GM18505 (cell line): ENCODE results near the gene ADAM12.

Experiments
- ATAC-seq: cut with Tn5 transposase; IDR thresholded peaks from one replicate; pipeline ENCODE4 v1.9.1; 2021; ENCODE audit not compliant: unreplicated experiment
- POLR2A ChIP-seq: IDR thresholded peaks from 4 replicates; pipeline ENCODE4 v1.6.1; 2011; ENCODE audit warnings: borderline replicate concordance; ENCODE audit not compliant: insufficient read depth, insufficient read length; ENCODE audit errors: extremely low read depth

The ADAM12 gene

DNA sequence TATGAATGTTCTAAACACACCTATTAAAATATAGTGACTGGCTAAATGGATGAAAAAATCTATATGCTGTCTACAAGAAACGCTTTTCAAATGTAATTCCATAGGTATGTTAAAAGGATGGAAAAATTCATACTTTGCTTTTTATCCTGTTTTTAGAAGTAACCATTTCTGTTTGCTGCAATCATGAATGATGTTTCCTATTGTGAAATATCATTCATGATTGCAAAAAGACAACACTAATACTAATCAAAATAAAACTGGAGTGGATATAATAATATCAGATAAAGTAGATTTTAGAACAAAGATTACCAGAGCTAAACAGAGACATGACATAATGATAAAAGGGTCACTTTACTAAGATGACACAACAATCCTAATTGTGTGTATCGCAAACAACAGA, 353.7 kb downstream of the ADAM12 start:
- TF ChIP-seq POLR2A = no peak
- ATAC-seq = no peak

DNA sequence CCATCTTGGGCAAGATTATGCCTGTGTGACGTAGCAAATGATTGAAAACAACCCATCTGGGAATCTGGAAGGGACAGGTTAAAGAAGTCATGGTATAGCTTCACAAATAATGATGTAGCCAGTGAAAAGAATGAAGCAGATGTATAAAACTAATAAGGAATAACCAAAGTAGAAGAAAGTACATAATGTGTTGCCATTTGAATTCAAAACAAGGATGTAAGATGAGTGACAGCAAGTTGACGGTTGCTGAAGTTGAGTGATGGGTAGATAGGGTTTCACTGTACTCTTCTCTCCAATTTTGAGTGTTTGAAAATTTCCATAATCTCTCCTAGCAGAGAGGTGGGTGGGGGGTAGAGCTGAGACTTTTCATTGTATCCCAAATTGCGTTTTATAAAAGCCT, 358.3 kb downstream of the ADAM12 start:
- TF ChIP-seq POLR2A = no peak
- no peak for ATAC-seq

DNA sequence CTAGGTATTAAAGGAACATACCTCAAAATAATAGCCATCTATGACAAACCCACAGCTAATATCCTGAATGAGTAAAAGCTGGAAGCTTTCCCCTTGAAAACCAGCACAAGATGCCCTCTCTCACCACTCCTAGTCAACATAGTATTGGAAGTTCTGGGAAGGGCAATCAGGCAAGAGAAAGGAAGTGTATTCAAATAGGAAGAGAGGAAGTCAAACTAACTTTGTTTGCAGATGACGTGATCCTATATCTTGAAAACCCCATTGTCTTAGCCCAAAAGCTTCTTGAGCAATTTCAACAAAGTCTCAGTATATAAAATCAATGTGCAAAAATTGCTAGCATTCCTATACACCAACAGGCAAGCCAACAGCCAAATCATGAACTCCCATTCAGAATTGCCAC, 360.6 kb downstream of the ADAM12 start:
- no peak for TF ChIP-seq POLR2A
- no peak for ATAC-seq

DNA sequence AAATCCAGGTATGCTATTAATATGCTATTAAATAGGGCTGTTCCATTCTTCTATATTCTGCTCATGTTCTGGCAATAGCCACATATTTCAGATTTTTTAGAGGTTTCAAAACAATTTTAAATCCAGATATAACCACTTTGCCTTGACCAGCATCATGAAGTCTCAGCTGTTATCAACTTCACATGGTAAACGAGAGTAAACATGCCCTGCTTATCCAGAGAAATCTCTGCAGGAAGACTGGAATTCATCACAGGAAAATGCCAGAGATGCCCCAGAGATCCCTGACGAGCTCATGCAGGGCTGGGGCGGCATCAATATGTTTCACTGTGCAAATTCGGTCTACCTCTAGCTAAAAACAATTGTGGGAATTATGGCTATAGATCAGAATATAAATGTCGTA, 365.4 kb downstream of the ADAM12 start:
- no peak for TF ChIP-seq POLR2A
- ATAC-seq = no peak

DNA sequence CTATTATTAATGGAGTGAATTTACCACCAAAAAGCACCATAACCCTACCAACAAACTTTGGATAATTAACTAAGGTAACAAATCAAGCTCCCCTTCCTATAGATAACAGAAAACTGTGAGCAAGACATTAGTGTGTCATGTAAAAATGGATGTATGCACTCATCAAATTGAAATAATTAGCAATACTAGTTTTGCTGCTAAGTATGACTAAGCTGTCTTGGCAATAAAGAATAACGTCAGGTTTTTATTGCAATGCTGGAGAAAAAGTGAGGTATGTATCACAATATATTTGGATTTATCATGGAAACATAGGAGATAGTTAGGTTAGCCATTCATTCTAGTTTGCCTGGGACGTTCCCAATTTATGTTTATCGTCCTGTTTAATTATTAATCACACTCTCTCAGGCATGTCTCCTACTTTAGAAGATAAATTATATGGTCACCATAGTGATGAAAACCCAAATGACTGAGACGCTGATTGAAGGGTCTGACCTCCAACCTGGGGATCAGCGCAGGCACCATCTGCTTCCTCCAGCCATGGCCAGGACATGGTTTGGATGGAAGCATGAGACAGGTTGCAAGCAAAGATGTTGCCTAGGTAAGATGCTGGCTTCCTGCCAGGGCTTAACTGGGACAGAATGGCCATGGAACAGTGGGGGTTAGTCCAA, 366.3 kb downstream of the ADAM12 start:
- no peak for ATAC-seq
- TF ChIP-seq POLR2A = no peak

DNA sequence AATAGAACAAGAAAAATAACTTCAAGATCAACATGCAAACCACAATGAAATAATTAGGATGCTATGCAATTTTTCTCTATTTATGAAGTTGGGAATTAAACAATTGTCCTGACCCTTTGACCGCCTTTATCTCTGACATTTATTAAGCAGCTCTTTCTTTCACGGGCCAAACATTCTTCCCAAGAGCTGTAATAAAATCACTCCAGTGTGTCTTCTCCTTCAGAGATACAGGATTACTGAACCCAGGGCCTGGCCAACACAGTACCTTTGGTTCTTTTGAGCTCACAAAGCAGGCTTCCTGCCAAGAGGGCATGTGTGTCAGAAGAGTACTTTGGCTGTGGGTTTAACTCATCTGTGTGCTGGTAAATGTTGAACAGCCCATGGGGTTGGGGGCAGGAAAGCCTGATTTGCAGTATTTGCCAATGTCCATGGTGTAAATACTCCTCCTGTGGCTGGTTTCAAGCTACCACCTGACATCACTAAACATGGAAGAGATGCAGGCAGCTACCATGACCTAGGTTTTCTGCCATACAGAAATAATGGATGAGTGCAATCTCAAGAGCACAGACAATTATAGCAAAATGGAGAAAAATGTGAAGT, 370.2 kb downstream of the ADAM12 start:
- no peak for ATAC-seq
- no peak for TF ChIP-seq POLR2A

DNA sequence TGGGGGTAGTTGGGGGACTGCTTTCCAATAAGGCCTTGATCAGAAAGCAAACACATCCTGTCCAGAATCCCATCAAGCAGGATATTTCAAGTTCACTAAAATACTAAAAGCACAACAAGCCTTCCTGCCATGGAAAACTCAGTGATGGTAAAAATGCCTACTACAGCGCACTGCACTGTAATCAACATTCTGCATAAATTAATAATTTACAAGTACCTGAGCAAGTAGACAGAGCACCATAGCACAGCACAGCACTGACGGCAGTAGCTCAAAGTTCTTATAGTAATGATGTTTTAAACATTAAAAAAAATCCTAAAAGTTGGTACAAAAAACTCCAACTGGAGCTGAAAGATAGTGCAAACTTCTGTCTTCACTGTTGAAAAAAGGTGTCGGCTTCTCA, 371.4 kb downstream of the ADAM12 start:
- no peak for TF ChIP-seq POLR2A
- ATAC-seq = no peak

DNA sequence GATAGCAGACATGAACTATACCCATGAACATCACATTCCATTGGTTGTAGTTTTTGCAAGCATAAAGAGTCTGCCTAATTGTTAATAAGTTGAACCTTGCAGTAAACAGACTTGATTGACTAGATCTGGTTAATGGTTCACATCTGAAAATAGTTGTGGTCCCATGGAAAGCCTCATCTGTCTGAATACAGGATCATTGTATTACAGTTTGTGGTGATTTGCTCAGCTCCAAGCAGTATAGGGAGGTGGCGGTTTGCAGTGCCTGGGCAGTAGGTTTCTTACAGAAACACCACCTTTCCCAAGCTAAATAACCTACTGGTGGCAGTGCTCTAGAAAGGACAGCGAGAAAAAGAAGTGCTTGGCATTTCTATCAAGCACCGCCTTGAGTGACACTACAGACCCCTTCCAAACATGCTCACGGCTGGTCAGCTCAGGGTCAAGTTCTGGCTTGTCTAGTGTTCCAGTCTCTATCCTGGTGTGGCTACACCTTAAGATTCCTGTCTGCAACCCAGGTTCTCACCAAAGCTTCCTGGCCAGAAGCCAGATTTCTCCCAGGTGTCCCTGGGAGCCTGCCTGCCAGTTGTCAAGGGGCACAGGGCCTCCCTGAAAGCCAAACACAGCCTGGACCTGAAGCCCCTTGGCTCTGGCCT, 372.0 kb downstream of the ADAM12 start:
- ATAC-seq = no peak
- TF ChIP-seq POLR2A = no peak

DNA sequence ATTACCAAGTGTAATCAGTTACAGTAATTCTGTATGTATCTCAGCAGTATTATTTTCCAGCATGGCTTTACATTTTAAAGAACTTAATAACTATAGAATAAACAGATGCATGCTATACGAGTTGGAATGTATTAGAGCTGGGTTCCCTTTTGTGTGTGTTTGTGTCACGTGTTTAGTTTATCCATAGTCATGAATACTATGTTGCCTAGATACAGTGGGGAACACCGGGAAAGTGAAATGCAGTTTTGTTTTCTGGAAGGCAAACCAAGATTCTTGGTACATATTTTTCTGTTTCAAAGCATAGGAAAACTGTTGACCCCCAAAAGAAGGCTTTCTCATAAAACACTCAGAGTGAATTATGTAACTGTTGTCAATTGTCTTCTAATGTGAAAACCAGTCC, 372.9 kb downstream of the ADAM12 start:
- no peak for TF ChIP-seq POLR2A
- ATAC-seq = no peak

DNA sequence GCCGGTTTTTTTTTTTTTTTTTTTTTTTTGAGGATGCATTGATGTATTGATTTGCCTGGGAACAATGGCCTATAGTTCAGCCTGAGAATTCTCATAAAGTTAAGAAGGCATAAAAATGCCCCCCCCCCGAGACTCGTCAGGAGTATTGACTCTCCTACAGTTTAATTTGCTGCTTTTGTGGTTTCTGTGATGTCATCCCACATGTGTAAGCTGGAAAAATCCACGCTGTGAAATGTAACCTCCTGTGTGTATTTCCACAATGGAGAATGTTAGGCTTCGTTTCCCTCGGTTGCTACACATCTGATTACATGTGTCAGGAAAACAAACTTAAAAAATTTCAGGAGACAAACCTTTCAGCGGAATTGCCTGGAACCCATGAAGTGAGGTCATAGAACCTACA, 374.0 kb downstream of the ADAM12 start:
- TF ChIP-seq POLR2A = no peak
- ATAC-seq = no peak

DNA sequence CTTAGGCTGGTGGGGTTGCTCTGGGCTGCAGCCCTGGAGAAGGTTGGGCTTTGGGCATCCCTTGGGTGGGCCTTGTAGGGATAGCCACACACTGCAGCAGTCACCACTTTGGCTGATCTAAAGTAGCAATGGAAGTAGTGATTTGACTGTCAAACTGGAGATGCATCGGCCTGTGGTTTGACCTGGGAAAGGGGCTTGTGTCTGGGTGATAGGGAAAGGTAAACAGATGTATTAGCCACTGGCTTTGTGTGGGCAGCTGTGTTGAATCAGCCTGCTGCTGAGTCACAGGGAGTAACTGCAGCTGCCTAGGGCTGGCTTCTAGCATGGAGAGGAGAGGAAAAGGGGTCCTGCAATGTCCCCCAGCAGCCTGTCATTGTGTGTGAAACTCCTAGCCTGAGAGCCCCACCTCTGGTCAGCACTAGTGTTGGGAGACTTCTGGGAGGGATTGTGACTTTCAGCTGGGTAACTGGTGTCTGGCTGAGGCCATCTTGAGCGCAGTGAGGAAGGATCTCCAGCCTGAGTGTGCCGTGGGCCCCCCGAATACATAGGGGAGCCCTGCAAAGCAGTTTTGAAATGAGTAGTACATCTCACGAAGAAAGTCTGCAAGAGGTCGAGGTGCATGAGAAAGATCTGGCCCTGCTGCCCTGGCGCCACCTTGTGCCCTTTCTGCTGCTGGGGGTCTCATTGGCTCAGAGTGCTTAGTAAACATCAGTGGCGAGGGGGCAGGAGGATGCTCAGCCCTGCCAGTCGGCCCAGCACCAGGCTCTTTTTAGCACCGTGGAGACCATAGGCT, 374.6 kb downstream of the ADAM12 start:
- no peak for TF ChIP-seq POLR2A
- no peak for ATAC-seq

DNA sequence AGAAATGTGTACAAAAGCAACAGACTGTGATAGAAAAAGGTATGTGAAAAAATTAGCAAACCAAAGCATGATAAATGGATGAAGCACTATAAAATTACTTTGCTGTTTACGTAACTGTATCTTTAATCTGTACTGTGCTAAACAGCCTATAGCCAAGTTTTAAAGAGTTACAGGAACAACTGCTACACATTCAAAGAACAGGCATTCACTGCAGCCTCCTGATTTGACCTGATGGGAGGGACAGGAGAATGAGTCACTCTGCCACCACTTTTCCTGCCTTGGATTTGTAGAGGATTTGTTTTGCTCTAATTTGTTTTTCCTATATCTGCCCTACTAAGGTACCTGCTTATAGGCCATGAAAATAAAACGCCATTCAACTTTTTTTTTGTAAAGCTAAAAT, 375.8 kb downstream of the ADAM12 start:
- ATAC-seq = no peak
- TF ChIP-seq POLR2A = no peak

DNA sequence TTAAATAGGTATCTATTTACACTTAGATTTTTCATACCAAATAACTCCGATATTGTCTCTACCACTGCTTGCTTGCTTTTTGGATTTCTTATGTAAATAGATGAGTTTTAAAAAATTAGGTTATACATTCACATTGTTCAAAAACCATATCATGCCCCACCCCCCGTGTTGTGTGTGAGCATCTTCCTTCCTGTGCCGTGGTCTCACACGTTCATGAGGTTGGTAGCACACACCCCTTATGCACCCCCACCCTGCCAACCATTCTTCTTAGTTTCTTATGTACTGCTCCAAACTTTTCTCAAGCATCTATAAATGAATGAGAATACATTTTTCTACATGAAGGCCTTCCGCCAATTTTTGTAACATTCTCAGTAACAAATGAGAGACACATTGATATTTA, 376.3 kb downstream of the ADAM12 start:
- TF ChIP-seq POLR2A = no peak
- ATAC-seq = no peak
